CMK (cell line): Measurements from ENCODE around the gene SCG3.

Source experiments
- DNase-seq: peaks from one replicate; pipeline ENCODE4 v3.0.0-alpha.2; 2010; ENCODE audit warnings: low read depth

SCG3 gene

GRCh38 chr15:51727141-51727897, 46.0 kb downstream of the SCG3 start:
- DNase-seq, result no peak

DNA sequence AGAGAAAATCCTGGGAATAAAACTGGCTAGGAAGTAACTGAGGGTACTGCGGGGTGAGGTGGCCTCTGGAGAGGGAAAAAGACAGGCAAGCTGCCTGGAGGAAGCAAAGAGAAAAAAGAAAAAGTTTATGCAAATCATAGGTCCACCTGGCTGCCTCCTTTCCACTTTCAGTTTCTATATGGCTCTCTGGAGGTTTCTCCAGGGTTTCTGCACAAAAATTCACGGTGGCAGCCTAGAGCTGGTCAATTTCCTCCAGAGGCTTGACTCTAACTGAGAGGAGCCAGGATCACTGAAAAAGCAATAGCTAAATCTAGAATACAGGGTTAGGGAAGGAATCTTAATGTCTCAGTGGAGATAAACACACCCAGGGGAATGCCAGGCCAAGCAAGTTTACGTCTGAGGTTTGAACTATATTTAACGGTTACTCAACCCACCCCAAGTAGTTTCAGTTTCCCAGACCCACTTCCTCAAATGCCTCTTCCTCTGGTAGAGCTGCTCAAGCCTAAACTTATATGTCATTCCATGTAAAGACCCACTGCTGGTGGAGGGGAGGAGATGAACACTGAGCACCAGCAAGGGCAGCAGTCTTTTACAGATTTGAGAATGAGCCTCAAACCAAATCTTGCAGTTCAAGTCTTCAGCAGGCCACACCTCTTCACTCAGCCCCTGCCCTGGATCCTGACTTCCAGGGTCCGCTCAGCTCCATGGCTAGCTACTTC, 50.4 kb downstream of the SCG3 start:
- DNase-seq, result no peak

DNA sequence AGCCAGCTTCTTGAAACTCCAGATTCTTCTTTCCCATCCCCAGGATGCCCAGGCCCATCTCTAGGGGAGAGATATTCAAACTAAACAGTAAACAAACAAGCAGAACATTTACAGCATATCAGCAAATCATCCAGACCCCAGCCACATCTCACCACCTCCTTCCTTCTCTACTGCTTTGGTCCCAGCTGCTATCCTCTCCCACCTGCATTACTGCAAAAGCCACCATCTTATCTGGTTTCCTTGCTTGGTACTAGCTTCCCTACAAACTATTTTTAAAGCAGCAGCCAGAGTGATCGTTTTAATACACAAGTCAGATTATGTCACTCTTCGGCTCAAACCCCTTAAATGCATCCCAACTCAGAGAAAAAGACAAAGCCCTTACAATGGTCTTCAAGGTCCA, 51.3 kb downstream of the SCG3 start:
- DNase-seq, result no peak

GRCh38 chr15:51735228-51736010, 54.1 kb downstream of the SCG3 start:
- DNase-seq, result no peak

- no peak for DNase-seq
Measured at GRCh38 chr15:51736069-51736468, 54.8 kb downstream of the SCG3 start.

GRCh38 chr15:51736751-51737521, 55.6 kb downstream of the SCG3 start:
- no peak for DNase-seq

- DNase-seq, result no peak
Measured at GRCh38 chr15:51737522-51738305, 56.4 kb downstream of the SCG3 start, which contains the start of gene LYSMD2. Gene LYSMD2, minus strand, starts transcription at chr15:51737655. Its CDS starts 33 bp downstream, at chr15:51737622.

- no peak for DNase-seq
Measured at GRCh38 chr15:51738553-51738952, 57.2 kb downstream of the SCG3 start.

GRCh38 chr15:51739061-51739712, 57.9 kb downstream of the SCG3 start:
- DNase-seq, result no peak

DNA sequence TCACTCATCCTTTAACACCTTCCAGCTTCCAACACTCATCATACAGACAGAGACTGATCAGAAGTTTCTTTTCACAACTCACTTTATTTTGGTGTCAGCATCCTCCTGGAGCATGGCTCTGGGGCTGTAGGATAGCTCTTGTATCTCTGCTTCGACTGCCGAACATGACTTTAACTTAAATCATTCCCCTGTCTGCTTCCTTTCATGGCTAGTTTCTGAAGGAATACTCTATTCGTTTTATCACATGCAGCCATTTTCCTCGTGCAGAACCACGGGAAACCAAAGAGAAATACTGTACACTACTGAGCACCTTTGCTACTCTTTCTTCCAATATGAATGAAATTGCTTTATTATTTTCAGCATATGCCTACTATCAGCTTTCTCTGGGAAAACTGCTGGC, 68.0 kb downstream of the SCG3 start:
- no peak for DNase-seq

DNA sequence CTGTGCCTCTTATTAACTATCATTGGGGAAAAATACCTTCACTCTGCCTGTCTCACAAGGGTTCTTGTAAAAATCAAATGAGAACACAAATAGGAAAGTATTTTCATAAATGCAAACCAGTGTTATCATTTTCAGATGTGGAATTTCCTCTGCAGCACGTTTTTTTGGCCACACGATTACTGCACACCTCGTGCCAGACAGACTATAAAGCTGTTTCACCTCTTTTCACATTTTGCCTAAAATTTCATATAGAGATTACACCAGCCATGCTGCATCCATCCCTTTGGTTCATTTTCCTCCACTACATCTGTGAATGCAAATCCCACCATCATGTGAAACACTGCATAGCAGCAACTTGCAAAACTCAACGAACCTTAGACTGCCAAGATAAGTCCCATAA, 68.9 kb downstream of the SCG3 start:
- DNase-seq, result no peak

DNA sequence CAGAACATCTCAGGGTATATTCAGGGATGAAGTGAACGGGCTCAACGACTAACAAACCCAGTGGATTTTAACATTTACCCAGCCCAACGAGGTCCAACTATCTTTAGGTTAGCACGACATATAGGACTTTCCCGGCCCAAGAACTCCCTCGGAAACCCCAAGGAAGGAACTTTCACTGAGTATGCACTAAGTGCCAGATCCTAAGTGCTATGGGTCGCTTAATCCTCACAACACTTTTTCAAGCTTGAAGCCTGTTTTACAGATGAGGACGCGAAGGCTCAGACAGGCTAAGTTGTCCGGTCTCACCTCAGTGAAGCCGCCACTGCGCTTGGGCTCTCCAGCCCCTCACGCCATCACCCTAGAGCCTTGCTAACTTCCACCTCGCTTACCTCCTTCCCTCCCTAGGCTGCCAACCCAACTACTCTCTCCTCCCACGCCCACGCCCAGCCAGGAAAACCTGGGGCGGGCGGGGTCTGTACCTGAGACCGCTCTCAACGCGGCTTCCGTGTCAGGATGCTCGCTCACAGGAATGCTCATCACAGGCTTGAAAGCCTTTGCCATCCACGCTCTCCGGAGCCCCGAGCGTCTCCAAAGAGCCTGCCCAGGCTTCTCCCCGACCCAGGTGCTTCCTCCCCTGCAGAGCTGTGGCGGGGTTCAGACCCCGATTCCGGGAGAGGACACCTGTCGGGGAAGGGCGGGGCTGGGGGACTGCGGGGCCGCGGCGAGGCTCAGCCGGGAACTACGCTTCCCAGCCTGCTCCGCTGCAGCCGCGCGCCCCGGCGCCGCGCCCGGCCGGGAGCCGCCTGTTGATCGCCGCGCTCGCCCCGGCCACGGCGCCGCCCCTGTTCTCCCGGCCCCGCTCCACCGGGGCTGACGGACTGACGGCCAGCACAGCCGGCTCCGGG, 69.7 kb downstream of the SCG3 start, which contains the start of gene TMOD2:
Gene TMOD2 (plus strand): TSS at position 806 of the 905 bp plus-strand sequence. CDS start 14,845 bp downstream, outside the sequence.
- DNase-seq, result no peak

GRCh38 chr15:51751697-51752683, 70.7 kb downstream of the SCG3 start:
- no peak for DNase-seq

GRCh38 chr15:51752888-51753287, 71.6 kb downstream of the SCG3 start:
- no peak for DNase-seq

DNA sequence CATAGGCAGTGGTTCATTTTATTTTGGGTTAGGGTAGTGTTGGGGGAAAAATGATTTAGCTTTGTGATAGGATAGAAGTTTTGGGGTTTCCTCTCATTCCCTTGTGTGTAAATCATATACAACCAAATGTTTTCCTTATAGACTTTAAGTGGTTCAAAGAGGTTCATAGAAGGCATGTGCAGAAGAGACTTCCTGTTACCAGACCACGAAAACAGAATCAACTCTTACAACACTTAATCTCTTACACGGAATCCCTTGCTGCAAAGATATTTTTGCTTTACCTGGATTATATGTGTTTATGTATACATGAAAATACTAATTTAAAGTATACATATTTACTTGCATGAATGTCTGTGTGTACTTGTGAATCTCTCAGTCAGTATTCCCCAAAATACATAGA, 73.0 kb downstream of the SCG3 start:
- no peak for DNase-seq

DNA sequence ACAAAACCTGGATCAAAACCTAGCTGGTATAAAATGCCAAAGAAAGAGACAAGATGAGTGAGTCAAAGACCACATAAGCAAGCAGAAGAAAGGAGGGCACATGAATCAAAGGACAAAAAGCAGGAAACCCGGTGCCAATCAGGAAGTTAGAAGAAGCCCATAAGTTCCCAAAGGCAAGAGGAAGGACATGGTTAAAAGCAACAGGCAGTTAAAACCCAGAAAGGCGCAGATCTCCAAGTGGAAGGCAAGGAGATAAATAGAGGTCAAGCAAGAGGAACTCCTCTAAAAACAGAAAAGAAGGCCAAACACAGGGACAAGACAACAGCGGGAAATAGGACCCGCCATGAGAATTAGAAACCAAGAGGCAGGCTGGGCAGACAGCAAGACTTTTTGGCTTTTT, 74.5 kb downstream of the SCG3 start:
- no peak for DNase-seq

DNA sequence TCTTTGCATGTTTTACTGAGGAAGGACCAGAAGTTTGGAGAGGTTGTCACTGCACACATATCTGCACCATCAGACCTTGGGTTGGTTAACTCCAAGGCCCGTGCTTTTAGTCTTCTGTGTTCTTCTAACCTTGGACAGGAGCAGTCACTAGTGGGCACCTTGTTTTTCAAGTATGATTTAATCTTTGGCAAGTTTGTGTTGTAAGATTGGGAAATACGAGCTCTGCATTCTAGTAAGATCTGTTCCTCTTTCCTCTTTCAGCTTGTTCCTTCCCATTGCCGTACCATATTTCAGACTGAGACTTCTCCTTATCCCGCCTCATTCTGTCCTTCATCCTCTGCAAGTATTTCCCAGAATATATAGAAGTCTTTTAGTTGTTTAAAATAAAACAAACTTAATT, 75.2 kb downstream of the SCG3 start:
- no peak for DNase-seq

GRCh38 chr15:51757450-51757849, 76.1 kb downstream of the SCG3 start:
- DNase-seq, result no peak
